GM23338 (cell line): ENCODE measurements around the gene SEL1L3. TPM values are rescaled to one million over a fixed set of nuclear protein-coding genes. Genes with fewer than 3 reads are reported as not detected.

Source experiments
- ATAC-seq: fragments of 200-7000 bp; cut with Tn5 transposase; 3 replicates; pipeline ENCODE4 v1.9.1; 2020
- DNase-seq: peaks from one replicate; pipeline ENCODE4 v3.0.0-alpha.2; 2015; ENCODE audit warnings: low spot score
- H2AFZ ChIP-seq: fragments of 200-600 bp; sonication (generic); 2 replicates; pipeline ENCODE4 v1.8.0; 2016; ENCODE audit warnings: antibody characterized with exemption, mild to moderate bottlenecking, moderate library complexity
- H3F3A ChIP-seq: fragments of 200-600 bp; sonication (generic); replicated peaks from 2 replicates; pipeline ENCODE4 v1.8.0; 2017; ENCODE audit warnings: antibody characterized with exemption, mixed run types, low read depth
- H3K27ac ChIP-seq: fragments of 200-600 bp; sonication (generic); 2 replicates; pipeline ENCODE4 v1.6.1; 2016; ENCODE audit warnings: low read depth
- H3K27me3 ChIP-seq: fragments of 200-600 bp; sonication (generic); 2 replicates; pipeline ENCODE4 v1.8.0; 2016; ENCODE audit warnings: mild to moderate bottlenecking, mixed run types, moderate library complexity; ENCODE audit not compliant: insufficient read depth
- H3K36me3 ChIP-seq: fragments of 200-600 bp; sonication (generic); 2 replicates; pipeline ENCODE4 v1.8.0; 2016; ENCODE audit warnings: mild to moderate bottlenecking; ENCODE audit not compliant: insufficient read depth
- H3K4me1 ChIP-seq: fragments of 200-600 bp; sonication (generic); 2 replicates; pipeline ENCODE4 v1.8.0; 2016; ENCODE audit warnings: mild to moderate bottlenecking, moderate library complexity; ENCODE audit not compliant: insufficient read depth
- H3K4me2 ChIP-seq: fragments of 200-600 bp; sonication (generic); 2 replicates; pipeline ENCODE4 v1.7.1; 2017; ENCODE audit warnings: mixed run types
- H3K4me3 ChIP-seq: fragments of 200-600 bp; sonication (generic); 2 replicates; pipeline ENCODE4 v1.6.1; 2016; ENCODE audit warnings: mixed run types
- H3K79me2 ChIP-seq: fragments of 200-600 bp; sonication (generic); replicated peaks from 2 replicates; pipeline ENCODE4 v1.8.0; 2017; ENCODE audit warnings: mild to moderate bottlenecking; ENCODE audit not compliant: insufficient read depth
- H3K9me2 ChIP-seq: fragments of 200-600 bp; sonication (generic); 2 replicates; pipeline ENCODE4 v1.8.0; 2017; ENCODE audit not compliant: insufficient read depth
- H4K20me1 ChIP-seq: fragments of 200-600 bp; sonication (generic); replicated peaks from 2 replicates; pipeline ENCODE4 v1.8.0; 2017; ENCODE audit warnings: mild to moderate bottlenecking; ENCODE audit not compliant: insufficient read depth
- H3K27ac Mint-ChIP-seq: 2 replicates; pipeline ENCODE4 v1.8.0; 2020; ENCODE audit warnings: inconsistent platforms, mild to moderate bottlenecking, moderate library complexity, mixed read lengths
- H3K27me3 Mint-ChIP-seq: 3 replicates; pipeline ENCODE4 v1.8.0; 2022; ENCODE audit warnings: low read depth, mild to moderate bottlenecking, moderate library complexity, mixed read lengths, inconsistent platforms; ENCODE audit not compliant: insufficient read depth, poor library complexity
- H3K36me3 Mint-ChIP-seq: 3 replicates; pipeline ENCODE4 v1.8.0; 2021; ENCODE audit warnings: low read depth, mild to moderate bottlenecking, inconsistent platforms, moderate library complexity, mixed read lengths
- H3K4me1 Mint-ChIP-seq: 3 replicates; pipeline ENCODE4 v1.8.0; 2020; ENCODE audit warnings: mild to moderate bottlenecking, inconsistent platforms, mixed read lengths
- H3K4me3 Mint-ChIP-seq: 3 replicates; pipeline ENCODE4 v1.8.0; 2021; ENCODE audit warnings: moderate library complexity, mild to moderate bottlenecking, inconsistent platforms, mixed read lengths
- H3K9me3 Mint-ChIP-seq: 3 replicates; pipeline ENCODE4 v1.8.0; 2020; ENCODE audit warnings: moderate library complexity, mild to moderate bottlenecking, inconsistent platforms, mixed read lengths
- CREB1 ChIP-seq: fragments of 250-450 bp; sonication (Bioruptor Pico); IDR thresholded peaks from 2 replicates; pipeline ENCODE4 v1.5.0; 2020; ENCODE audit warnings: low read depth, mild to moderate bottlenecking, moderate library complexity
- CTCF ChIP-seq, 2 experiments: fragments of 200-600 bp in 1 of 2; sonication (generic) in 1 of 2; conservative IDR thresholded peaks; 2 replicates each; pipeline versions ENCODE4 v1.5.1 to v1.6.1; 2016 to 2017; ENCODE audit warnings: antibody characterized with exemption in 2 of 2, low read depth in 2 of 2, mild to moderate bottlenecking in 2 of 2, moderate library complexity in 1 of 2
- ETS1 ChIP-seq: IDR thresholded peaks from 2 replicates; pipeline ENCODE4 v1.6.1; 2016; ENCODE audit warnings: antibody characterized with exemption
- EZH2 ChIP-seq: fragments of 200-600 bp; sonication (generic); IDR thresholded peaks from one replicate; pipeline ENCODE4 v1.8.0; 2017; ENCODE audit warnings: antibody characterized with exemption, mild to moderate bottlenecking, low read depth; ENCODE audit not compliant: unreplicated experiment
- EZH2phosphoT487 ChIP-seq: fragments of 200-600 bp; sonication (generic); IDR thresholded peaks from one replicate; pipeline ENCODE4 v1.8.1; 2018; ENCODE audit warnings: antibody characterized with exemption; ENCODE audit not compliant: unreplicated experiment
- JUNB ChIP-seq: IDR thresholded peaks from one replicate; pipeline ENCODE4 v1.6.1; 2016; ENCODE audit warnings: antibody characterized with exemption; ENCODE audit not compliant: unreplicated experiment
- POLR2AphosphoS5 ChIP-seq: IDR thresholded peaks from 2 replicates; pipeline ENCODE4 v1.6.1; 2016; ENCODE audit warnings: antibody characterized with exemption, low read depth
- STAT1 ChIP-seq: IDR thresholded peaks from one replicate; pipeline ENCODE4 v1.6.1; 2016; ENCODE audit warnings: antibody characterized with exemption; ENCODE audit not compliant: unreplicated experiment
- ZNF331 ChIP-seq: fragments of 250-450 bp; sonication (Bioruptor Pico); IDR thresholded peaks from 2 replicates; pipeline ENCODE4 v1.5.0; 2020; ENCODE audit warnings: low read depth, mild to moderate bottlenecking, moderate library complexity
- polyA plus RNA-seq: library from polyadenylated mRNA; unstranded; fragments of >200 nt; fragmentation: Nextera tagmentation; extraction: Ambion mirVana; gene quantifications from 2 replicates; pipeline ENCODE4 v1.2.1, GENCODE V29; 2016
- total RNA-seq: library from RNA; depleted of rRNA; stranded (reverse); fragments of >200 nt; shearing (Covaris generic); gene quantifications from 2 replicates; pipeline ENCODE4 v1.2.3, GENCODE V29; 2014
- TF ChIP-seq, protein P1 (sequence below): IDR thresholded peaks from one replicate; pipeline ENCODE4 v1.6.1; 2018; ENCODE audit warnings: antibody characterized with exemption; ENCODE audit not compliant: unreplicated experiment
- TF ChIP-seq, protein P2 (sequence below): fragments of 250-450 bp; sonication (Bioruptor Pico); IDR thresholded peaks from 2 replicates; pipeline ENCODE4 v1.5.0; 2020; ENCODE audit warnings: mild to moderate bottlenecking, moderate library complexity

Gene SEL1L3
- total and polyA plus RNA-seq, 2 experiments from 2014 or later = 17.1 to 61.7 TPM

DNA sequence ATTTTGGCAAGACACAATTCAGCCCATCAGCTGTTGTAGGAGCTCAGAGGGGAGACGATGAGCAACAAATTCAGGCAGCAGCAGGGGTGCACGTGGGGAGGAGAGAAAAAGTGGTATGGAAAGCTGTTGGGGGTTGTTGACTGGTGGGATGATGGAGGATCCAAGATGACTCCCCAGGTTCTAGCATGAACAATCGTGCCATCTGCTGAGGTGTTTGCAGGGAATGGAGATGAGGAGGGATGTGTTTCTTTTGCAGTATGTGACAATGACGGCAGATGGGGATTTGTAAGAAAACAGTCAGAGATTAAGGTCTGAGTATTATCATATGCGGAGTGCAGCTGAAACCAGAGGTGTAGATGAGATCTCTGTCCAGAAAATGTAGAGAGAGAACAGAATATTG is 63.3 kb downstream of the SEL1L3 start (continued):
- TF ChIP-seq, protein P1, sequence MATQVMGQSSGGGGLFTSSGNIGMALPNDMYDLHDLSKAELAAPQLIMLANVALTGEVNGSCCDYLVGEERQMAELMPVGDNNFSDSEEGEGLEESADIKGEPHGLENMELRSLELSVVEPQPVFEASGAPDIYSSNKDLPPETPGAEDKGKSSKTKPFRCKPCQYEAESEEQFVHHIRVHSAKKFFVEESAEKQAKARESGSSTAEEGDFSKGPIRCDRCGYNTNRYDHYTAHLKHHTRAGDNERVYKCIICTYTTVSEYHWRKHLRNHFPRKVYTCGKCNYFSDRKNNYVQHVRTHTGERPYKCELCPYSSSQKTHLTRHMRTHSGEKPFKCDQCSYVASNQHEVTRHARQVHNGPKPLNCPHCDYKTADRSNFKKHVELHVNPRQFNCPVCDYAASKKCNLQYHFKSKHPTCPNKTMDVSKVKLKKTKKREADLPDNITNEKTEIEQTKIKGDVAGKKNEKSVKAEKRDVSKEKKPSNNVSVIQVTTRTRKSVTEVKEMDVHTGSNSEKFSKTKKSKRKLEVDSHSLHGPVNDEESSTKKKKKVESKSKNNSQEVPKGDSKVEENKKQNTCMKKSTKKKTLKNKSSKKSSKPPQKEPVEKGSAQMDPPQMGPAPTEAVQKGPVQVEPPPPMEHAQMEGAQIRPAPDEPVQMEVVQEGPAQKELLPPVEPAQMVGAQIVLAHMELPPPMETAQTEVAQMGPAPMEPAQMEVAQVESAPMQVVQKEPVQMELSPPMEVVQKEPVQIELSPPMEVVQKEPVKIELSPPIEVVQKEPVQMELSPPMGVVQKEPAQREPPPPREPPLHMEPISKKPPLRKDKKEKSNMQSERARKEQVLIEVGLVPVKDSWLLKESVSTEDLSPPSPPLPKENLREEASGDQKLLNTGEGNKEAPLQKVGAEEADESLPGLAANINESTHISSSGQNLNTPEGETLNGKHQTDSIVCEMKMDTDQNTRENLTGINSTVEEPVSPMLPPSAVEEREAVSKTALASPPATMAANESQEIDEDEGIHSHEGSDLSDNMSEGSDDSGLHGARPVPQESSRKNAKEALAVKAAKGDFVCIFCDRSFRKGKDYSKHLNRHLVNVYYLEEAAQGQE = no peak
- TF ChIP-seq CTCF (conservative IDR thresholded peaks at IDR 0.05; ENCODE audit: low read depth in 2 of 2) = no peak
- no peak for TF ChIP-seq EZH2phosphoT487
- TF ChIP-seq POLR2AphosphoS5 = no peak
- no peak for TF ChIP-seq CREB1
- TF ChIP-seq STAT1 = no peak
- TF ChIP-seq ETS1 = no peak

DNA sequence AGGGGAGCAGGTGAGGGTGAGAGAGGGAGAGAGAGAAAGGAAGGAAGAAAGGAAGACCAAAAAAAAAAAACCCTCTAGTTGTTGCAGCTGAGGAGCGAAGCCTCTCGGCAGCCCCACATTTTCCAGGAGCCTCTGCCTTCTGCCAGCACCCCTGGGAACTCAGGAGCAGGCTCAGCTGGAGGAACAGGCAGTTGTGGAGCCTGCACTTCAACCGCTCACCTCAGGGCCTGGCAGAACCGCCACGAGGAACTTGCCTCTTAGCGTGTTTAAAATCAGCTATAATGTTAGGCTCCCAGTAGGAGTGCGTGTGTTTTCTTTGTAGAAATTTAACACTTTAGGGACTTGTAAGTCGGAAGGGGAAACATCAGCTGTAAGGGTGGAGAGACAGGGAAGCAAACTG is 65.7 kb downstream of the SEL1L3 start:
- peaks cover 20% of the 10 kb centered on the region for H3K4me1 Mint-ChIP-seq
- DNase-seq (no peak), ATAC-seq (peak; percentile 42)
- Histone ChIP-seq H3K36me3 (no peaks in the 10 kb centered on the region; the same call in 1 of the 2 replicates), H2AFZ (no peak overlapping the region), H3K4me3 (no peak overlapping the region), H3K27ac (peak overlapping the region; percentile 24; the same call in 1 of the 2 replicates), H3K79me2 (no peaks in the 10 kb centered on the region), H3K27me3 (no peaks in the 10 kb centered on the region), H3F3A (no peaks in the 10 kb centered on the region), H3K9me2 (no peaks in the 10 kb centered on the region), H3K4me1 (peaks cover 4% of the 10 kb centered on the region), H3K4me2 (no peak overlapping the region), H4K20me1 (no peaks in the 10 kb centered on the region)
- H3K36me3 Mint-ChIP-seq = peaks cover 56% of the 10 kb centered on the region
- H3K27ac Mint-ChIP-seq = no peak overlapping the region
- H3K4me3 Mint-ChIP-seq = no peak overlapping the region
- peaks cover 5% of the 10 kb centered on the region for H3K27me3 Mint-ChIP-seq
- H3K9me3 Mint-ChIP-seq = no peaks in the 10 kb centered on the region
- TF ChIP-seq EZH2phosphoT487 (no peak), ZNF331 (CRISPR knock-in tag) (no peak), EZH2 (no peak), STAT1 (no peak), ETS1 (no peak), POLR2AphosphoS5 (no peak), CREB1 (no peak), JUNB (no peak)
- TF ChIP-seq, protein P2, sequence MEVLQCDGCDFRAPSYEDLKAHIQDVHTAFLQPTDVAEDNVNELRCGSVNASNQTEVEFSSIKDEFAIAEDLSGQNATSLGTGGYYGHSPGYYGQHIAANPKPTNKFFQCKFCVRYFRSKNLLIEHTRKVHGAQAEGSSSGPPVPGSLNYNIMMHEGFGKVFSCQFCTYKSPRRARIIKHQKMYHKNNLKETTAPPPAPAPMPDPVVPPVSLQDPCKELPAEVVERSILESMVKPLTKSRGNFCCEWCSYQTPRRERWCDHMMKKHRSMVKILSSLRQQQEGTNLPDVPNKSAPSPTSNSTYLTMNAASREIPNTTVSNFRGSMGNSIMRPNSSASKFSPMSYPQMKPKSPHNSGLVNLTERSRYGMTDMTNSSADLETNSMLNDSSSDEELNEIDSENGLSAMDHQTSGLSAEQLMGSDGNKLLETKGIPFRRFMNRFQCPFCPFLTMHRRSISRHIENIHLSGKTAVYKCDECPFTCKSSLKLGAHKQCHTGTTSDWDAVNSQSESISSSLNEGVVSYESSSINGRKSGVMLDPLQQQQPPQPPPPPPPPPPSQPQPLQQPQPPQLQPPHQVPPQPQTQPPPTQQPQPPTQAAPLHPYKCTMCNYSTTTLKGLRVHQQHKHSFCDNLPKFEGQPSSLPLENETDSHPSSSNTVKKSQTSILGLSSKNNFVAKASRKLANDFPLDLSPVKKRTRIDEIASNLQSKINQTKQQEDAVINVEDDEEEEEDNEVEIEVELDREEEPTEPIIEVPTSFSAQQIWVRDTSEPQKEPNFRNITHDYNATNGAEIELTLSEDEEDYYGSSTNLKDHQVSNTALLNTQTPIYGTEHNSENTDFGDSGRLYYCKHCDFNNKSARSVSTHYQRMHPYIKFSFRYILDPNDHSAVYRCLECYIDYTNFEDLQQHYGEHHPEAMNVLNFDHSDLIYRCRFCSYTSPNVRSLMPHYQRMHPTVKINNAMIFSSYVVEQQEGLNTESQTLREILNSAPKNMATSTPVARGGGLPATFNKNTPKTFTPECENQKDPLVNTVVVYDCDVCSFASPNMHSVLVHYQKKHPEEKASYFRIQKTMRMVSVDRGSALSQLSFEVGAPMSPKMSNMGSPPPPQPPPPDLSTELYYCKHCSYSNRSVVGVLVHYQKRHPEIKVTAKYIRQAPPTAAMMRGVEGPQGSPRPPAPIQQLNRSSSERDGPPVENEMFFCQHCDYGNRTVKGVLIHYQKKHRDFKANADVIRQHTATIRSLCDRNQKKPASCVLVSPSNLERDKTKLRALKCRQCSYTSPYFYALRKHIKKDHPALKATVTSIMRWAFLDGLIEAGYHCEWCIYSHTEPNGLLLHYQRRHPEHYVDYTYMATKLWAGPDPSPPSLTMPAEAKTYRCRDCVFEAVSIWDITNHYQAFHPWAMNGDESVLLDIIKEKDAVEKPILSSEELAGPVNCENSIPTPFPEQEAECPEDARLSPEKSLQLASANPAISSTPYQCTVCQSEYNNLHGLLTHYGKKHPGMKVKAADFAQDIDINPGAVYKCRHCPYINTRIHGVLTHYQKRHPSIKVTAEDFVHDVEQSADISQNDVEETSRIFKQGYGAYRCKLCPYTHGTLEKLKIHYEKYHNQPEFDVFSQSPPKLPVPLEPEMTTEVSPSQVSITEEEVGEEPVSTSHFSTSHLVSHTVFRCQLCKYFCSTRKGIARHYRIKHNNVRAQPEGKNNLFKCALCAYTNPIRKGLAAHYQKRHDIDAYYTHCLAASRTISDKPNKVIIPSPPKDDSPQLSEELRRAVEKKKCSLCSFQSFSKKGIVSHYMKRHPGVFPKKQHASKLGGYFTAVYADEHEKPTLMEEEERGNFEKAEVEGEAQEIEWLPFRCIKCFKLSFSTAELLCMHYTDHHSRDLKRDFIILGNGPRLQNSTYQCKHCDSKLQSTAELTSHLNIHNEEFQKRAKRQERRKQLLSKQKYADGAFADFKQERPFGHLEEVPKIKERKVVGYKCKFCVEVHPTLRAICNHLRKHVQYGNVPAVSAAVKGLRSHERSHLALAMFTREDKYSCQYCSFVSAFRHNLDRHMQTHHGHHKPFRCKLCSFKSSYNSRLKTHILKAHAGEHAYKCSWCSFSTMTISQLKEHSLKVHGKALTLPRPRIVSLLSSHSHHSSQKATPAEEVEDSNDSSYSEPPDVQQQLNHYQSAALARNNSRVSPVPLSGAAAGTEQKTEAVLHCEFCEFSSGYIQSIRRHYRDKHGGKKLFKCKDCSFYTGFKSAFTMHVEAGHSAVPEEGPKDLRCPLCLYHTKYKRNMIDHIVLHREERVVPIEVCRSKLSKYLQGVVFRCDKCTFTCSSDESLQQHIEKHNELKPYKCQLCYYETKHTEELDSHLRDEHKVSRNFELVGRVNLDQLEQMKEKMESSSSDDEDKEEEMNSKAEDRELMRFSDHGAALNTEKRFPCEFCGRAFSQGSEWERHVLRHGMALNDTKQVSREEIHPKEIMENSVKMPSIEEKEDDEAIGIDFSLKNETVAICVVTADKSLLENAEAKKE (CRISPR knock-in tag) = no peak
